ENCODE data around the gene TRPM8.

Gene TRPM8

DNA sequence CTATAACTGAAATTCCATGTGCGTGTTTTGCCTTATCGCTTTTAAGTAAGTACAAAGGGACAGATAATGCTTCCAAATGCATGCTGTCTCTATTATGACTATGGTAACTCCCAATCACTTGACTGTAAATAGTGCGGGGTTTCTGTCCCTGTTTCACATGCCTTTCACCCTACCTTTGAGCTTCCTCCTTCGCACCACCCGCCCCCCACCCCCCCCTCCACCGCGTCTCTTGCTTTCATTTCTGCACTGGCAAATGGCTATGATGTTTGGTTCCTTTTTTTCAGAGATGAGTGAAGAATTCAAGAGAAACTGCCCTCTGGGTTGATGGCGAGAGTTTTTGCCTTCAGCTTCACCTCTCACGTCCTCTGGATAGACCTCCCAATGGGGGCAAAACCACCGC, 108.3 kb downstream of the TRPM8 start:
- no peak for TF ChIP-seq GATA2 (IDR thresholded peaks at IDR 0.05; ENCODE audit: low read depth, low read length)
- TF ChIP-seq GATA3 (IDR thresholded peaks at IDR 0.05; ENCODE audit: low read depth, low read length), result no peak

DNA sequence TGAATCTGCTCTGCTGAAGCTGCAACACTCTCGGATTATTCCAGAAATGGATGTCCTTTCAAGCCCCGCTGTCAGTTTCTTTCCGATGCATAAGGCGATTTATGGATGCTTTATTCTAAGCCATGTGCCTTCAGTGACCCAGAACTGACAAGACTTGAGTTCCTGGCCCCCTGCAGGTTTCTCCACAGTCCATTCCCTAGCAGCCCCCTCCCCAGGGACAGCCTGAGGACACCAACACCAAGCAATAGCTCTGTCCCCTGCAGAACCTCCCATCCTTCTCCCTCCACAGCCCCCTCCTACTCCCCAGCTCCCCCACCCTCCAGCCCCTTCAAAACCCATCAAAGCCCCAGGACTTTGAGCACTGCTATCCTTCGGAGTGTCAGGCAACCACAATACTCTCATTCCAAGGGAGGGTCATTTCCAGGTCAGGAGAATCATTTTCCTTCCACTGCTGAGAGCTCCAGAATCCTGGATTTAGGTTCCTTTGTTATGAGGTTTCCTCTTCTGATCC, 108.8 kb downstream of the TRPM8 start:
- TF ChIP-seq GATA3 (IDR thresholded peaks at IDR 0.05; ENCODE audit: low read depth, low read length) (no peak), GATA2 (IDR thresholded peaks at IDR 0.05; ENCODE audit: low read depth, low read length) (no peak)

DNA sequence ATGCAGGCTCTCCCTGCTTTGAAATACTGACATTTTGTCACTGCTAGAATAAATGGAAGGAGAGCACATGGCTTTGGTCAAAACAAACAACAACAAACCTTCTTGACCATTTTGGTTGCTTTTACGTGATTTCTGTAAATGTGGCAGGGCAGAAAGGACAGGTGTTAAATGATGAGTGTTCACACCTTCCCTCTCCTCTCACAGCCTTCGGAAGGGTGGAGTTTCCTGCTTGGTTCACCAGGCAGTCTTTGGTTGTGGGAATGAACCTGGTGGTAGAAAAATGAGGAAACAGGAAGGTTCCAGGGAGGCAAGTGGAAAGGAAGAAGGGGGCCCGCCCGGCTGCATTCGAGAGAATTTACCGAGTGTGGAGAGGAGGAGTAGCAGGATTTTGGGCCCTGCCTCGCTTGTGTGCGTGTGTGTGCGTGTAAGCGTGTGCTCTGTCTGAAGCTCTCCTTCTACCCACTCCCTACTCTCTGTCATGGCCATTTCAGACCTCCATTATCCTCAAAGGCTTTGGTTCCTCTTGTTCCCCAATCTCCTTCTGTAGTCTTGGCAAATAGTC, 109.6 kb downstream of the TRPM8 start:
- TF ChIP-seq GATA3 (IDR thresholded peaks at IDR 0.05; ENCODE audit: low read depth, low read length) (no peak), GATA2 (IDR thresholded peaks at IDR 0.05; ENCODE audit: low read depth, low read length) (no peak)

DNA sequence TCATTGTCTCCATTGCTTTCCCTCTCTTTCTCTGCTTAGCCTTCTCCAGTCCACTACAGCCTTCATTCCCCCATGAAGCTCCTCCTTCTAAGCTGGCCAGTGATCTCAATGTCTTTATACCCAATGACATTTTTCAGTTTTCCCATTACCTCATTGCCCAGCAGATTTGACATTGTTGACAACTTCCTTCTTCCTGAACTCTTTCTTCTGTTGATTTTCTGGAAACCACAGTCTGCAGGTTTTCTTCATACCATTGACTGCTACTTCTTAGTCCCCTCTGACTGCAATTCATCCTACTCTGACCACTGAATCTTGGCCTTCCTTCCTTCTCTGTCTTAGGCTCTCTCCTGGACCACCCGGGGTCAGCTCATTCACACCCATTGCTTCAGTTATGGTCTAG, 110.5 kb downstream of the TRPM8 start:
- TF ChIP-seq GATA2 (IDR thresholded peaks at IDR 0.05; ENCODE audit: low read depth, low read length), result no peak
- TF ChIP-seq GATA3 (IDR thresholded peaks at IDR 0.05; ENCODE audit: low read depth, low read length), result no peak

DNA sequence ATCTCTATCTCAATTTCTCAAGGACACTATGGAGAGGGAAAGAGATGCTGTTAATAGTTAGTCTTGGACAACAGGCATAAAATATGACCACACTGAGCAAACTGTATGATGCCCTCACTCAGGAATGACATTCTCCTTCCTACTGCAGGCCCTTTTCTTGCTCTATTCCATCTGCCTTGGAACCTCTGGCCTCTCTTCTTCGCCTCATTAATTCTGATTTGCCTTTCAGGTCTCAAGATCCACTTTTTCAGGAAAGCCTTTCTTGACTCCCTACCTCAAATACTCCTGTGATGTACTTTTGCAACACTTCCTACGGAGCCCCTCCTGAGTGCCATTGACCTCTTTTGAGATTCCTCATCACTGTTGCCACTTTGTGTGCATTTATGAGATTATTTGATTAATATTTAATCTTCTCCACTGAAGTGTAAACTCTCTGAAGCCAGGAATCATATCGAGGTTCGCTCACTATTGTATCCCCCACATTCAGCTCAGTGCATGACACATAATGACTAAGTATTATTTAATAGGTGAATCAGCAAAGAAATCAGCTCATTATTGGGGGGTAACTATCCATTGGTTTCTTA, 112.1 kb downstream of the TRPM8 start:
- TF ChIP-seq GATA3 (IDR thresholded peaks at IDR 0.05; ENCODE audit: low read depth, low read length), result no peak
- no peak for TF ChIP-seq GATA2 (IDR thresholded peaks at IDR 0.05; ENCODE audit: low read depth, low read length)

- TF ChIP-seq GATA3 (IDR thresholded peaks at IDR 0.05; ENCODE audit: low read depth, low read length), result no peak
- no peak for TF ChIP-seq GATA2 (IDR thresholded peaks at IDR 0.05; ENCODE audit: low read depth, low read length)
These were observed 114.0 kb downstream of the TRPM8 start for GRCh38 chr2:234031207-234031606.

GRCh38 chr2:234032279-234032856, 115.2 kb downstream of the TRPM8 start:
- TF ChIP-seq GATA2 (IDR thresholded peaks at IDR 0.05; ENCODE audit: low read depth, low read length) (no peak), GATA3 (IDR thresholded peaks at IDR 0.05; ENCODE audit: low read depth, low read length) (no peak)

DNA sequence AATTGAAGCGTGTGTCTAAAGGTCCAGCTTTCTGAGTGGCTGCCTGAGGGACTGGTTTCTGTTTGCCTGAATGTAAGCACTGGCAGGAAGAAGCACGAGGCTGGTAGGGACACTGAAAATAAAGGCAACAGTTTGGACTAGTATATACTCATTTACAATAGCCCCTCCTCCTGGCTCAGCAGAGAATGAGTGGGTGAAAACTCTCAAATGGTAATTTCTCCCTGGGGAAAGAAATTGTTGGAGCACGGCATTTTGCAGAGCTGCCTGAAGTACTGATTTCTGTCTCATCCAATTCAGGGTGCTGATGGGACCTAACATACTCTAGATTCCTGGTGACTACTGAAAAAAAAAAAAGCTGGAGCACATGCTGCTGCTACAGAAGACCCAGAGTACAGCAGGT, 116.0 kb downstream of the TRPM8 start:
- no peak for TF ChIP-seq GATA2 (IDR thresholded peaks at IDR 0.05; ENCODE audit: low read depth, low read length)
- no peak for TF ChIP-seq GATA3 (IDR thresholded peaks at IDR 0.05; ENCODE audit: low read depth, low read length)

- no peak for TF ChIP-seq GATA2 (IDR thresholded peaks at IDR 0.05; ENCODE audit: low read depth, low read length)
- no peak for TF ChIP-seq GATA3 (IDR thresholded peaks at IDR 0.05; ENCODE audit: low read depth, low read length)
These were observed 116.7 kb downstream of the TRPM8 start for GRCh38 chr2:234033885-234034284.

- TF ChIP-seq GATA2 (IDR thresholded peaks at IDR 0.05; ENCODE audit: low read depth, low read length) (no peak), GATA3 (IDR thresholded peaks at IDR 0.05; ENCODE audit: low read depth, low read length) (no peak)
These were observed 121.1 kb downstream of the TRPM8 start for GRCh38 chr2:234038076-234038802.

GRCh38 chr2:234044157-234044556, 127.0 kb downstream of the TRPM8 start:
- no peak for TF ChIP-seq GATA2 (IDR thresholded peaks at IDR 0.05; ENCODE audit: low read depth, low read length)
- no peak for TF ChIP-seq GATA3 (IDR thresholded peaks at IDR 0.05; ENCODE audit: low read depth, low read length)

- TF ChIP-seq GATA2 (IDR thresholded peaks at IDR 0.05; ENCODE audit: low read depth, low read length) (no peak), GATA3 (IDR thresholded peaks at IDR 0.05; ENCODE audit: low read depth, low read length) (no peak)
These were observed 129.3 kb downstream of the TRPM8 start for GRCh38 chr2:234046521-234046920.

DNA sequence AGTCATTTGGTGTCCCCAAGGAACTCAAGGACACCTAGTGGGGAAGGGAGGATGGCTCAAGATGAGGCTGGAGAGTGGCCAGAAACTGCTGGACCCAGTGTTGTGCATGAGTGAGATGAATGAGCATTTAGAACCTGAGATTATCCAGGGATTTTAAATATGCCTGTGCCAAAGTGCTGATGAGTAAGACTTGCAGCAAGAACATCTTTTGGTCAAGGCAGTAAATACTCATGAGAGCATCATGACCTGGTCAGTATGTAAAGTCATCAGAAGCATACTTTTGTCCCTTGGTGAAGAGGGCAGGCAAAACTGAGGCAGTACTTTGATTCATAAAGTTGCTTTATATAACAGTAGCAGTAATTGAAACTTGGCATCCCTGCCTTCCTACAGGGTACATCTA, 130.2 kb downstream of the TRPM8 start:
- TF ChIP-seq GATA3 (IDR thresholded peaks at IDR 0.05; ENCODE audit: low read depth, low read length) (no peak), GATA2 (IDR thresholded peaks at IDR 0.05; ENCODE audit: low read depth, low read length) (no peak)

- no peak for TF ChIP-seq GATA2 (IDR thresholded peaks at IDR 0.05; ENCODE audit: low read depth, low read length)
- TF ChIP-seq GATA3 (IDR thresholded peaks at IDR 0.05; ENCODE audit: low read depth, low read length), result no peak
These were observed 130.9 kb downstream of the TRPM8 start for GRCh38 chr2:234048049-234048448.
